NCI-H2107 (cell line): ENCODE data around the gene KRTAP1-4.
"Not testable (repeated sequence)": the region's sequence is repeated elsewhere in the genome, so short reads cannot be mapped to it uniquely, and the experiment has no call there.

Experiments
- DNase-seq: peaks from one replicate; lab custom pipeline; 2025; lab: John Stamatoyannopoulos, UW

KRTAP1-4 gene

GRCh38 chr17:41046735-41047465 is 16.9 kb upstream of the KRTAP1-4 start, which contains the start of gene KRTAP2-1:
TSS of gene KRTAP2-1 (minus strand) at chr17:41047316. CDS start at chr17:41047267, 49 bp downstream.
- not testable (repeated sequence) for DNase-seq

DNA sequence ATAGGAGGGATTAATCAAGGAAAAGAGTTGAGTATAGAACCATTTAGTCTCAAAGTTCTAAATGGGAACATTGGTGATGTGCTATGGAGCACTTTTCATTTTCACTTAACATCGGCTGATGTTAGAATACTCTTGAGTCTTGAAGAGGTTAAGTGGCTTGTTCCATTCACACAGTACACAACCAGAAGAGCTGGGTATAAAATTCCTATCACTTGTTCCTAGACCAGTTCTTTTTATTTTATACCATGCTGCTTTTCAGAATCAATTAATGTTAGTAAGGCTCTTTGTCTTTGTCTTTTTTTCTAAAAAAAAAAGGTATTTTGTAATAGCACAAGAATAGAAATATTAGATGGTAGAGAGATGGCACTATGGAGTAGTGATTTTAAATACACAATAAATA is 13.0 kb upstream of the KRTAP1-4 start:
- DNase-seq, result no peak

DNA sequence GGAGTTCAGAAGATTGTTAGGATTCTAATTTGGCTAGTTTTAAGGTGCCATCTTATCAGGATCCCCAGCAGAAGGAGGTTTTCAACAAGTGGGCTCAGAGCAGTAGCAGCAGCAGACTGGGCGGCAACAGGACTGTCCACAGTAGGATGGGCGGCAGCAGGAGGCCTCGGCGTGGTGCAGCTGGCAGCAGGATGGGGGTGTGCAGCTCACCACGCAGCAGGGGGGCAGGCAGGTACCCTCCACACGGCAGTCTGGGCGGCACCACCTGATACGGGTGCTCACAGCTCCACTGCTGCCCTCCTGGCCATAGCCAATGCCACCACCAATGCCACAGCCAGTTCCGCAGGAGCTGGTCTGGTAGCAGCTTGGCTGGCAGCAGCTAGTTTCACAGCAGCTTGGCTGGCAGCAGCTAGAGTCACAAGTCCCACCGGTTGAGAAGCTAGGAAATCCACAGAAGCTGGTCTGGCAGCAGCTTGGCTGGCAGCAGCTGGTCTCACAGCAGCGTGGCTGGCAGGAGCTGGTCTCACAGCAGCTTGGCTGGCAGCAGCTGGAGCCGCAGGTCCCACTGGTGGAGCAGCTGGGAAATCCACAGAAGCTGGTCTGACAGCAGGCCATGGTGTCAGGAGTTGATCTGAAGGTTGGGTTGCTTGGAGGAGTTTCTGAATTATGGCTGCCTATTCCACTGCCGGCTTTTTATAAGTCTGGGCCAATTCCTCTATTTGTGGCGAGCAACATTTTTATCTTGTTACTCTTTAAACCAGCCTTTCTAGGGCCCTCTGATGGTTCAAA is 11.0 kb upstream of the KRTAP1-4 start, which contains the start of gene KRTAP1-1:
Gene KRTAP1-1, minus strand, starts transcription at position 668 of the 789 bp plus-strand sequence. Its CDS starts 53 bp downstream, at position 615.
- DNase-seq, result not testable (repeated sequence)

DNA sequence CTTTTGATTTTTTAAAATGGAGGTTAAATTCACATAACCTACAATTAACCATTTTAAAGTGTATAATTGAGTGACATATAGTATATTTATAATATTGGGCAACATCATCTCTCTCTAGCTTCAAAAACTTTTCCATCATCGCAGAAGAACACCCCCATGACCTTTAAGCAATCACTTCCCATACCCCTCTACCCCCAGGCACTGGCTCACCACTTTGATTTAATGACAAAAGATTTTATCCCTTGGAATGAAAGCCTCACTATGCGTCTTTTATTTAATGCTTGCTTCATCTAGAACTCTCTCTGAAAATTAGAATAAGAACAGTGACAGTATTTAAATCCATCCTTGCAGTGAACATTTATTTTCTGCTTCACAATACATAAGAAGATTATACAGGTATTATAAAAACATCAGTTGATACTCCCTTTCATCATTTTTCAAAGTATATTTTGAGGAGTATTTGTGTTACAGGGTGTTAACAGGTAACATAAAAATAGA is 7.9 kb upstream of the KRTAP1-4 start:
- no peak for DNase-seq

GRCh38 chr17:41034346-41034935 is 4.4 kb upstream of the KRTAP1-4 start, which contains the start of gene KRTAP1-3:
TSS of gene KRTAP1-3 (minus strand) at chr17:41034874. CDS start at chr17:41034821, 53 bp downstream.
- not testable (repeated sequence) for DNase-seq

GRCh38 chr17:41026715-41027471 is 3.1 kb downstream of the KRTAP1-4 start, which contains the start of gene KRTAP1-5:
TSS of gene KRTAP1-5 (minus strand) at chr17:41027208. CDS start at chr17:41027155, 53 bp downstream.
- DNase-seq, result no peak

DNA sequence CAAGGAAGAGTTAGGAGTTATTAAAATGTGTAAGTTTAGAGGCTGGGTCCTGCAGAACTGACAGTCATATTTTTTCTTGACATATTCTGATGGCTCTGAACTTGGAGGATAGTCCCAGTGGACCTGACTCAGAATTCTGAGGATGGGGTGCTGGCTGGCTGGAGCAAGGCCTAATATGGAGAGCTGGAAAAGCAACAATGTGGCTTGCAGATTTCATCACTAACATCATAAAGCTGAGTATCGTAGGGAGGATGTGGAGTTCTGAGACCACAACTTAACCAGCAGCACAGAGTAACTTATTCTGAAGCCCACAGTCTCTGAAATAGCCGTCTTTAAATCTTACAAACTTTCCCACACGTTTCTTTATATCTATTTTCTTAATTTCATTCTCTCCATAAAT is 5.3 kb downstream of the KRTAP1-4 start:
- DNase-seq, result no peak

DNA sequence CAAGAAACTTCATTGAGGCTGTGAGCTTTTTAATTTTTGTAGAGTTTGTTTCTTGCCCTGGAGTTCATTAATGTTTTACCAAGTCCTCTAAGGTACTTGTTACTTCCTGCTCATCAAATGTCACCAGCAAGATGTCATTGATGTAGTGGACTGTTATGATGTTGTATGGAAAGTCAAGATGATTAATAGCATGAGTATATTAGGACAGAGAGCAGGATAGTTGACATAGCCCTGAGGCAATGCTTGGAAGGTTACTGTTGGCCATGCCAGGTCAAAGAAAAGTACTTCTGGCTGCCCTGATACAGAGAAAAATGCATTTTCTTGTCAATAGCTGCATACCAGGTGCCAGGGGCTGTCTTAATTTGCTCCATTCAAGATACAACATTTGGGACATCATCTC is 9.7 kb downstream of the KRTAP1-4 start:
- no peak for DNase-seq

DNA sequence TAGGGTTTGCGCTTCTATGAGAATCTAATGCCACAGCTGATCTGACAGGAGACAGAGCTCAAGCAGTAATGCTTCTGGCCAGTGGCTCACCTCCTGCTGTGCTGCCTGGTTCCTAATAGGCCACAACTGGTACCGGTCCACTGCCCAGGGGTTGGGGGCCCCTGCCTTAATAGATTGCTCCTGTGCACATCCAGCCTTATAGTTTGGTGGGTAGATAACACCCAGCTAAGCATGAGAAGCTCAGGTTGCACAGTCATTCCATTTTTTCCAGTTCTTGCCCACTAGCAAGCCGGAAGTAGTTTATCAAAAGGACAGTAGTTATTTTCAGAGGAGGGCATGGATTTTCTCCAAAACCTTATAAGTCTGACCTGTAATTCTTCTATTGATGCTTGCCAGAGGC is 10.6 kb downstream of the KRTAP1-4 start:
- no peak for DNase-seq

DNA sequence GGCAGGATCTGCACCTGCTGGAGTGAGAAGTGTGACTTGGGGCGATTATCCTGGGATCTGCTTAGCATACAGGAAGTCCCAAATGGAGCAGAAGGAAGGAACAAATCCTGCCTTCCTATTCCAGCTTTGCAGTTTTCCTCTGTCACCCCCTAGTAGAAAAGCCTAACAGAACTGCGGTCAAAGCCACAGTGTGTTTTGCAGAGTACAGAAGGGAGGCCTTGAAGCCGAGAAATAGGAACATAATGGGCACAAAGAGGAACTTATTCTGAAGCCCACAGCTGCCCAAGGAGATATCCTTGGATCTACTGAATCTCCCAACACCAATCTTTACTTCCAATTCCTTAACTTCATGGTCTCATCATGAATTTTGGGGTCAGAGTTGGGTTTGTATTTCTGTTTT is 11.5 kb downstream of the KRTAP1-4 start:
- no peak for DNase-seq

GRCh38 chr17:41016578-41017215 is 13.3 kb downstream of the KRTAP1-4 start:
- no peak for DNase-seq

DNA sequence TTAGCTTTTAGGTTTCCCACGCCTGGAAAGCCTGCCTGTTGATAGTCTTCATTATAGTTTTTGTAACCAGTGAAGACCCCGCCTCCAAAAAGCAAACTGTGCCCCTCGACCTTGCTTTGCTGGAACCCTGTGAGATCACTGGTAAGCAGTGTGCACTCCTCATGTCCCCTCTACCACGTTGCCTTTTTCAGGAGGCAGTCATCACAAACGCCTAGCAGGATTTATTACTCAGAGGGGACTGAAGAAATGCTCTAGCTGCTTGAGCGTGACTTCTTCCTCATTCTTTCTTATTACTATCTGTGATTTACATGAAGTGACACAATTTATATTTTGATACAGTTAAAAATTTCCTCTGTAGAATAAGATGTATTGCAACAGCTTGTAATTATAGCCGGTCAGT is 14.5 kb downstream of the KRTAP1-4 start:
- no peak for DNase-seq

GRCh38 chr17:41013606-41014005 is 16.4 kb downstream of the KRTAP1-4 start:
- peak; percentile 81 for DNase-seq

- no peak for DNase-seq
Observed at GRCh38 chr17:41013181-41013580, 16.8 kb downstream of the KRTAP1-4 start.

DNA sequence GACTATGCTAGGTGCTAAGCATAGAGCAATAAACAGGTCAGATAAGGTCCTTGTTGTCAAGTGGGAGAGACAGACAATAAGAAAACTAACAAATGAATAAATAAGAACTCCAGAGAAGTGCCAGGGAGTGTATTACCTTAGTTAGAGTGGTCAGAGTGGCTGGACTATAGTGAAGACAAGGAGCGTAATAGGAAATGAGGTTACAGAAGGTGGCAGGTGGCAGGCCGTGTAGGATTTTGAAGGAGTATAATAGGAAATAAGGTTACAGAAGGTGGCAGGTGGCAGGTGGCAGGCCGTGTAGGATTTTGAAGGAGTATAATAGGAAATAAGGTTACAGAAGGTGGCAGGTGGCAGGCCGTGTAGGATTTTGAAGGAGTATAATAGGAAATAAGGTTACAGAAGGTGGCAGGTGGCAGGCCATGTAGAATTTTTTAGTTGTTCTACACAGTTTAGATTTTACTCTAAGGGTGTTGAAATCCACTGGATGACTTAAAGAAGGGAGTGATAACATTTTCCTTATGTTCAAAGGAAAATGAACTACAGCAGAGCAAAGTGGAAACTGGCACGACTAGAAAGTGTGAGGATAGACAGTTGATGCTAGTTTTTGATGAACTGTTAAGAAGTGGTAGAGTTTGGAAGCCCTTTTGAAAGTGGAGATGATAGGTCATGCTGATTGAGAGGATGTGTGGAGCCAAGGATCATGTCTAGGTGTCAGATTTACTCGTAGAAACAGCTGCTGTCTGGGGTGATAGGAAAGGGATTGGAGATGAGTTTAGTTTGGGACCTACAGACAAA is 17.5 kb downstream of the KRTAP1-4 start:
- no peak for DNase-seq

DNA sequence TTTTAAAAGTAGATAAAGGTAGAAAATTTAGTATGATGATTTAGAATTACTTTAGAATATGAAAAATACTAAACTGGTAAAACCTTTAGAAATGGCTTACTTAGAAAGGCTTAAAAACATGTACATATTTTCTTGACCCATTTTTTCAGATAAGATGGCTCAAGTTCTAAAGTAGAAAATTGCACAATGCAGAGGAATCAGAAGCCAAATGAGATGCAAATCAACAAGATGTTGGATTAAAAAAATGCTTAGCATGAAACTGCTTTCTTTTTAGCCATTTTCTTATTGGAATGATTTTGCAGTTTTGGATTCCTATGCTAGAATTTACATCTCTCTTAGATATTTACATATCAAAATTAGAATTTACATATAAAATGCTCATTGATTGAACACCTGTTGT is 19.6 kb downstream of the KRTAP1-4 start:
- no peak for DNase-seq

DNA sequence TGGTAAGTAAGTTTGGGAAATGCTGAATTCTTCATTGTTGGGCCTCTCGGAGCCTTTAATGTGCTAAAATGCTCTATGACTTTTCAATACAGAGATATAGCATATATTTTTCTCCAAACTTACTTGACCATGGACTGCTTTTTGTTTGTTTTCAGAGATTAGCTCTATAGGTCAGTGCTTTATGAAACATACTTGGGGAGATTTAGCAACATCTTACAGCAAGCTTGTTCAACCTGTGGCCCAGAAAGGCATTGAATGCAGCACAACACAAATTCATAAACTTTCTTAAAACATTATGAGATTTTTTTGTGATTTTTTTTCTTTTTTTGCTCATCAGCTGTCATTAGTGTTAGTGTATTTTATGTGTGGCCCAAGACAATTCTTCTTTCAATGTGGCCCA is 20.1 kb downstream of the KRTAP1-4 start:
- DNase-seq, result no peak

DNA sequence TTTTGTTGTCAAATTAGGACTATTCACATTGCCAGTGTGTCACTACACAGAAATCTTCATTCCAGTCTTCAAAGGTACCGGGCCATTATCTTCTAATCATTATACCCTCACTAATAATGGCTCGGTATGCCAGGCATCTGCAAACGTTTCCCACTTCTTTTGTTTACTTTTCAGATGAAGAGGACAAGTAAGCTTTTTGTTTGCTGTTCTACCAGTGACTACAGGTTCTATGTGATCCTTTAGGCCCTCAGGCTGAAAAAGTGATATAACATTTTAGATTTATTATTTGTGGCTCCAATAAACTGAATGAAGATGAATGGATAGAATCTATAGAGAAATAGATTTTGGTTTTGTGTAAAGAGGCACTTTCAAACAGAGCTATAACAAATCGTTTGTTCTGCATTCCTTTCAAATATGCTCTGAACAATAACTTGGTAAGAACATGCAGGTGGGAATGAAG is 20.7 kb downstream of the KRTAP1-4 start:
- no peak for DNase-seq

DNA sequence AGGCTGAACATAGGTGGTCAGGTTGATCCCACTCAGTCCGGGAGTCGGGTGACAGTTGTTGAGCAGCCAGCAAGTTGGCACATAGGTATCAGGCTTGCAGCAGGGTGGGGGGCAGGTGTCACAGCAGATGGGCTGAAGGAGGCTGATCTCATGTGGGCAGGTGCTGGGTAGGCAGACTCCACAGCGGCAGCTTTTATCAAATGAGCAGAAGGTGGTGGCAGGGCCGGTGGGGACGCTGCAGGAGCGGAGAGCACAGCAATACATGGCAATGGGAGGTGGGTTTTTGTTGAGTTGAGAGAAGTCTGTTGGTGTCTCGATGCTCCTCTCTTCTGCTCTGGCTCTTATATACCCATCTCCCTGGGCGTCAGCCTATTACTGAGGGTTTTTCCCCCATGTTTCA is 21.2 kb downstream of the KRTAP1-4 start, which contains the start of gene KRTAP3-1:
Gene KRTAP3-1, minus strand, starts transcription at position 318 of the 400 bp plus-strand sequence. Its CDS starts 54 bp downstream, at position 264.
- DNase-seq, result peak; percentile 70

DNA sequence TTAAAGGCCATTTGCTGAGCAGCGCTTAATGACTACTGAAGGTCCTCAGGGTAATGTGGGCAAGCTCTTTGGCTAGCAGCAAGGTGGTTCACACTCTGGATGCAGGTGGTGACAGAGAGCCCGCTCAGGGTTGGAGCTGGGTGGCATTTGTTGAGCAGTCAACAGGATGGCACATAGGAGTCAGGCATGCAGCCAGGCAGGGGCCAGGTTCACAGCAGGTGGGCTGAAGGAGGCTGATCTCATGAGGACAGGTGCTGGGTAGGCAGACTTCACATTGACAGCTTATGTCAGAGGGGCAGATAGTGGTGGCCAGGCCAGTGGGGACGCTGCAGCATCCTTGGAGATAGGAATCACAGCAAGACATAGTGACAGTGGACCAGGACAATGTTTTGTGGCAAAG is 25.6 kb downstream of the KRTAP1-4 start:
- no peak for DNase-seq
